Activated CD8-positive, alpha-beta memory T cell treated with anti-CD3 and anti-CD28 coated beads for 1 hour (primary cell): ENCODE data around the gene EP400.

ENCODE experiments used
- DNase-seq, 2 donors: peaks; one replicate each; pipeline ENCODE4 v3.0.0-alpha.2; 2020; ENCODE audit warnings: low read depth in 1 of 2; ENCODE audit errors: extremely low read depth in 1 of 2

EP400 gene, protein sequence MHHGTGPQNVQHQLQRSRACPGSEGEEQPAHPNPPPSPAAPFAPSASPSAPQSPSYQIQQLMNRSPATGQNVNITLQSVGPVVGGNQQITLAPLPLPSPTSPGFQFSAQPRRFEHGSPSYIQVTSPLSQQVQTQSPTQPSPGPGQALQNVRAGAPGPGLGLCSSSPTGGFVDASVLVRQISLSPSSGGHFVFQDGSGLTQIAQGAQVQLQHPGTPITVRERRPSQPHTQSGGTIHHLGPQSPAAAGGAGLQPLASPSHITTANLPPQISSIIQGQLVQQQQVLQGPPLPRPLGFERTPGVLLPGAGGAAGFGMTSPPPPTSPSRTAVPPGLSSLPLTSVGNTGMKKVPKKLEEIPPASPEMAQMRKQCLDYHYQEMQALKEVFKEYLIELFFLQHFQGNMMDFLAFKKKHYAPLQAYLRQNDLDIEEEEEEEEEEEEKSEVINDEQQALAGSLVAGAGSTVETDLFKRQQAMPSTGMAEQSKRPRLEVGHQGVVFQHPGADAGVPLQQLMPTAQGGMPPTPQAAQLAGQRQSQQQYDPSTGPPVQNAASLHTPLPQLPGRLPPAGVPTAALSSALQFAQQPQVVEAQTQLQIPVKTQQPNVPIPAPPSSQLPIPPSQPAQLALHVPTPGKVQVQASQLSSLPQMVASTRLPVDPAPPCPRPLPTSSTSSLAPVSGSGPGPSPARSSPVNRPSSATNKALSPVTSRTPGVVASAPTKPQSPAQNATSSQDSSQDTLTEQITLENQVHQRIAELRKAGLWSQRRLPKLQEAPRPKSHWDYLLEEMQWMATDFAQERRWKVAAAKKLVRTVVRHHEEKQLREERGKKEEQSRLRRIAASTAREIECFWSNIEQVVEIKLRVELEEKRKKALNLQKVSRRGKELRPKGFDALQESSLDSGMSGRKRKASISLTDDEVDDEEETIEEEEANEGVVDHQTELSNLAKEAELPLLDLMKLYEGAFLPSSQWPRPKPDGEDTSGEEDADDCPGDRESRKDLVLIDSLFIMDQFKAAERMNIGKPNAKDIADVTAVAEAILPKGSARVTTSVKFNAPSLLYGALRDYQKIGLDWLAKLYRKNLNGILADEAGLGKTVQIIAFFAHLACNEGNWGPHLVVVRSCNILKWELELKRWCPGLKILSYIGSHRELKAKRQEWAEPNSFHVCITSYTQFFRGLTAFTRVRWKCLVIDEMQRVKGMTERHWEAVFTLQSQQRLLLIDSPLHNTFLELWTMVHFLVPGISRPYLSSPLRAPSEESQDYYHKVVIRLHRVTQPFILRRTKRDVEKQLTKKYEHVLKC (N-terminal part only)

DNA sequence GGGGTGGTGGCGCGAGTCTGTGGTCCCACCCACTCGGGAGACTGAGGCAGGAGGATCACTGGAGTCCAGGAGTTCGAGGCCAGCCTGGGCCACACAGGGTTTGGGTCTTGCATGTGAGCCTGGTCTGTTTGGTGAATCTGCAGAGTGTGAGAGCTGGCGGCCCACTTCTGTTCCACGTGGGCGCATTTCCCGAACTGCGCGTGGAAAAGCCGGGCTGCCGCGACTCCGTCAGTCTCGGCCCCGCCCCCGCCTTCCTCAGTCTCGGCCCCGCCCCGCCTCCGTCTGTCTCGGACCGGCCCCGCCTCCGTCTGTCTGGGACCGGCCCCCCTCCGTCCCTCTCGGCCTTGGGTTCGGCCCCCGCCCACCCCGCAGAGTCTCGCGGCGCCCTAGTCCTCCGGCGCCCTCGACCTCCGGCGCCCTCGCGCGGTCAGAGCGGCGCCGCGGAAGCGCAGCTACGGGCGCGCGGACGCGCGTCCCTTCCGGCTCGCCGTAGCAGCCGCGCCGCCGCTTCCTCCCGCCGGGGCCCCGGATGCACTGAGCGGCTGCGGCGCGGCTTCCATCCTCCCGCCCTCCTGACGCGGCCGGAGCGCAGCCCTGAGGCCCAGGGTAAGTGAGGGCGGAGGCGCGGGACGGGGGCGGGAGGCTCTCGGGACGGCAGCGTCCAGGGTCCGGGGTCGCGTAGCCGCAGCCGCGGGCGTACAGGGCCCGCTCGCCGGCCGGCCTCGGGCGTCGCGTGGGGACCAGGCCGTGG, at the start of gene EP400:
EP400 (plus strand) TSS at position 512 of the 751 bp plus-strand sequence. CDS start 10,678 bp downstream, outside the sequence.
- peak; percentile 86 to 95 for DNase-seq

DNA sequence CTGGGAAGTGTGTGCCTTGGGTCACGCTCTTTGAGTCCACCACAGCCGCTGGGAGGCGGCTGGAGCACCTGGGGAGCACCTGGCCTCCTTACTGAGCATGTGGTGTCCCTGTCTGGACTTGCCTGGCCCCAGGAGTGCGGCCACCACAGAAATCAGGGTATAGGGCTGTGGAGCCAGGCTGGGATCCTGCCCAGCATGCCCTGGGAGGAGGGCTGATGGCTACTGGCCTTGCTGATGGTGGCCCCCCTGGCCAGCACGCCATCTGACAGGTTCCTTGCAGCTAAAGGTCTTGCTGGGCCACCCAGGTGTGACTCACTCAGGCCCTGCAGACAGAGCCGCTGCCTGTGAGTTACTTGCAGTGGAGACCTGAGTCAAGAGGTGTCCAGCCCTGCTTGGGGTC, 49.3 kb upstream of the EP400 start:
- no peak for DNase-seq

DNA sequence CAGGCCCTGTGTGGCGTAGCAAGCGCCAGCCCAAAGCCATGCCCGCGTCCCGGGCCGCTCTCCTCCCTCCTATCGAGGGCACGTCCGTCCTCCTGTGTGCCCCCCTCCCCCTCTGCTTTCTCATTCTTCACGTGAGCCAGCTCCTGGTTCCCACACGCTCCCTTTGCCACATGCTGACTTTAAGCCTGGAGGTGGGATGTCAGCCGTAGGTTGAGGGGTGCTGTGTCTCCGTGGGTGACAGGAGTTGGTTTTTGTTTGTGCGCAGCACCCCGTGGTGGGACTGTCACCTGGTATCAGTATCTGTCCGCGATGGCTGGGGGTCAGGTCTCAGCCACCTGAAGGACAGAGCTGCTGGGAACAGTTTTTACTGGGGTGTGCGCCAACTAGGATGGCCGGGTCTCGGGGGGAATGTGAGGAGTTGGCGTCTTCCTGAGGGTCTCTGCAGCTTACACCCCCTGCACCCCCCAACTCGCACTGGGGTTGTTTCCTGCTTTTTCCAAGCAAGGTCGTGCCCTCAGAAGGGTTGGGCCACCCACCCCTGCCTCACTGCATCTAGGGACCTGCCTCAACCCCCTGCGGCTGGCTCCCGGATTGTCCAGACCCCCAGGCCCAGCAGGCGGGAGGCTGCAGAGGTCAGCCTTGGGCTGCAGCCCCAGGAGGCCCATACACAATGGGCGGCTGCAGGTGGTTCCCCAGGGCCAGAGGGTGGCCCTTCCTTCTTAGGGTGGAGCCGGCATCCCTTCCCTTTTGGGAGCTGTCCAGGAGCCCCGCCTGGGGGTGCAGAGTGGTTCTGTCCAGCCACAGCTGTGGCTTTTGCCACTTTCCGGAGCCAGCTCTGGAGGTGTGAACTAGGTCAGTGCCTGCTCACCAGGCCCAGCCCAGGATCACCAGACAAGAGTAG, 48.1 kb upstream of the EP400 start:
- DNase-seq, result no peak

DNA sequence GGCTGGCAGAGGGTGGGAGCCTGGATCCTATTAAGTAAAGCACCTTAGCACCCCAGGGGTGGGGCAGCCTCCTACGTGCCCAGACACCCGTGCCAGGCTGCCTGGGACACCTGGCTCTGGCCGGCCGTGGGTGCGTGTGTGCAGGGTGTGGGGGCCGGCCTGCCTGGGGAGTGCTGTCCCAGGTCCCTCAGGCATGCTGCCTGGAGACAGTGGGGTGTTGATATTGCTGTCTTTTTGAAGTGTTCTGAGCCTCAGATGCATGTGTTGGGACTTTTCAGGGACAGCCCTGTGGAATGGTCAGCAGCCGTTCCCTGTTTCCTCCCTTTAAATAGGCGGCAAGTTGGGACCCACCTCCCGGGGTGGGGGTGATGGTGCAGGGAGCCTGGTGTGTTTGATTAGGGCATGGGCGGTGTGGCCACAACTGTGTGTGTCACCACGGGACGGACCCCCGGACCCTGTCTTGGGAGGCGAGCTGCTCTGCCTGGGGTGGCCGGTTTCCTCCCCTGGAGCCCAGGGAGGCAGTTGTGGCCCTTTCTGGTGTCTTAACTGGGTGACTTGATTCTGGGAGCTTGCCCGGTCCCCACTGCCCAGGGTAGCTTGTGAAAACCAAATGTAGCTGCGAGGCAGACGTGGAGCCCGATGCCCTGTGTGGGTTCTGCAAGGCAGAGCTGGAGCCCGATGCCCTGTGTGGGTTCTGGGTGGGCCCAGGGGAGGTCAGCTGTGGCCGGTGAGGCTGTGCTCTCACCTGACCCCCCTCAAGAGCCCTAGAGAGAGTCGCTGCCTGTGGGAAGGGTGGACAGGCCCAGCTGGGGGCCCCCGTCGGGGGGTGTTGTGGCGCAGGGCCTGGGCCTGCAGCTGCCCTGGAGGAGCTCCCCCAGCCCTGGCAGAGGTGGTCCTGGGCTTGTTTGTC, 47.2 kb upstream of the EP400 start:
- DNase-seq, result no peak

DNA sequence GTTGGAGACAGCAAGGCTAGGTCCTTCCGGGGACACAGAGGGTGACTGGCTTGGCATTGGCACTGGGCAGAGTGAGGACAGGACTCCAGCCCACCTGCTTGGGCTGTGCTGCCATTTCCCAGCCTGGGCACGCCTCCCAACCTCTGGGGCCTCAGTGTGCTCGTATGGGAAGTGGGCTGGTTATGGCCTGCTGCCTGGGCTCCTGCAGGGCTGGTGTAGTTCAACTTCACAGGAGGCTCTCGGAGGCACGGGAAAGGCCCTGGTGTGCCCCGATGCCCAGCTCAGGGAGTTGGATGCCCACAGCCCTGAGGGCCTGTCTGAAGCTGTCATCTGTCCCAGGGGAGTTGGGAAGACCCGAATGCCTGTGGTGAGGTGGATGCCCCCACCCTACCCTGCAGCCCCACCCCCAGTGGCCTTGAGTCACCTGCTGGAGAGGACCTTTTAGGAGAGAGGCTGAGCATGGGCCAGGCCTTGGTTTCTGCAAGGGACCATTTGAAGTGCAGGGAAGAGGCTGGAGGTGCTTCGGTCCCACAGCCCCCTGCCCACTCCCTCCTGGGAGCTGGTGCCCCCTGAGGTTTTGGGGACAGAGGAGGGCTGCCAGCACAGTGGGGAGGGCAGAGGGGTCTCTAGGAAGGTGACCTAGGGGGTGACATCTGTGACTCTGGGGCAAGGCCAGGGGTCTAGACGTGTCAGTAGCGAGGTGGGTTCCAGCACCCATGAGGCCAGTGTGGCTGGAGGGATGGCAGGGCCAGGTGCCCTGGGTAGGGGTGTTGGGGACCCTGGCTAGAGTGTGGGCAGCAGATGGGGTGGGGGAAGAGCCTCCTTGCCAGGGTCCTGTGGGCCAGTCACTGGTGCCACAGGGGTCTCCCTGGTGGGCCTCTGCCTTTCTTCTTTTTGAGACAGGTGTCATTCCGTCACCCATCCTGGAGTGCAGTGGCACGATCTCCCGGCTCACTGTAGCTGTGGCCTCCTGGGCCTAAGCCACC, 46.2 kb upstream of the EP400 start:
- DNase-seq, result no peak

DNA sequence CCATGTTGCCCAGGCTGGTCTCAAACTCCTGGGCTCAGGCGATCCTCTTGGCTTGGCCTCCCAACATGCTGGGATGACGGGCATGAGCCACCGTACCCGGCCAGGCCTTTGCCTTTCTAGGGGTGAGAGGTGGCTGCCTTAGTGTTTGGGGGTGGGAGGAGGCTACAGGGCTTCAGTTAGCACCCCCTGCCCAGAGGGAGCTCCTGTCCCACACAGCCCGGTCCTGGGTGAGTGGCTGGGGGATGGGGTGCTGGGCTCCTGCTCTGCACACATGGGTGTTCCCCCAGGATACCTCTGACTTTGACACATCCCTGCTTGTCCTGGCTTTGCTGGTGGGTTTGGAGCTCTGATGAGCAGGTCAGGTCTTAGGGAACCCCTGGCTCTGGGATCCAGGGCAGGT, 45.4 kb upstream of the EP400 start:
- DNase-seq, result no peak

DNA sequence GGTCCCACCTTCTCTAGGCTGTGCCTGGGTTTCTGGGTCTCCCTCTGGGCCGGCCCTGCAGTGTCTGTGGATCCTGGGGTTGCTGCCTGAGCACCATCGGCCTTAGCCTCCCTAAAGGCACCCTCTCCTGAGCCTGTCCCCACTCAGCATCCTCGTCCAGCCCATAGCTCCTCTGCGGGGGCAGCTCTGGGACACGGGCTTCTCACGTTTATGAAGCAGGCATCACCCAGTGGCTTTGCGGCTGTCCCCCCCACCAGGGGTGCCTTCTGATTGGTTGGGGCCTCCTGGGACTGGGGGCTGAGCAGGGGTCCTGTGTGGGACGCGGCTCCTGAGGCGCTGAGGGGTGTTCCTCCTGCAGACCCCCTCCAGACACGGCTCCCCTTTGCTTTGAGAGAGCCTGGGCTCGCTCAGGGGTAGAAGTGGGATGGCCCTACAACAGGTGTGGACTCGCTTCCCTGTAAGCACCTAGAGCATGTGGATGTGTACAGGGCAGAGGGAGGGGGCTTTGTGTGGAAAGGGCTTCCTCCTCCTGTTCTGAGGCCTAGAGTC, 44.6 kb upstream of the EP400 start:
- no peak for DNase-seq

DNA sequence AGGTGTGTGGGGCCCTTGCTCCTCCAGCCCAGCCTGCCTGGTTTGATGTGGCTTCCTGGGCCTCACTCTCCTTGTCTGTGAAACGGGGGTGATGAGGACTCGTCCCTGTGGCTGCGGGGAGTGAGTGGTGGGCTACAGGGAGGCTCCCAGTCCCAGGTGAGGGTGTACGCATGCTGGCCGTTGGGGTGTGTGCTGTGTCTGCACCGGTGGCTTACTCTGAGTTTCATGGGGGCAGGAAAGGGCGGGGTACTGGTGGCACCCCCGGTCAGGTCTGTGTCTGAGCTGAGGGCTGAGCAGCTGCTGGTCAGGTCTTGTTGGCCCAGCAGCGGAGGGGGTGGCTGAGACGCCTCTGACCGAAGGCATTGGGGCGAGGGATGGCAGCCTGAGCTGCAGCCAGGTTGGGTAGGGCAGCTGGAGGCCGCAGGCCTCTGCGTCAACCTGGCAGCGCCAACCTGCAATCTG, 44.1 kb upstream of the EP400 start:
- DNase-seq, result no peak

DNA sequence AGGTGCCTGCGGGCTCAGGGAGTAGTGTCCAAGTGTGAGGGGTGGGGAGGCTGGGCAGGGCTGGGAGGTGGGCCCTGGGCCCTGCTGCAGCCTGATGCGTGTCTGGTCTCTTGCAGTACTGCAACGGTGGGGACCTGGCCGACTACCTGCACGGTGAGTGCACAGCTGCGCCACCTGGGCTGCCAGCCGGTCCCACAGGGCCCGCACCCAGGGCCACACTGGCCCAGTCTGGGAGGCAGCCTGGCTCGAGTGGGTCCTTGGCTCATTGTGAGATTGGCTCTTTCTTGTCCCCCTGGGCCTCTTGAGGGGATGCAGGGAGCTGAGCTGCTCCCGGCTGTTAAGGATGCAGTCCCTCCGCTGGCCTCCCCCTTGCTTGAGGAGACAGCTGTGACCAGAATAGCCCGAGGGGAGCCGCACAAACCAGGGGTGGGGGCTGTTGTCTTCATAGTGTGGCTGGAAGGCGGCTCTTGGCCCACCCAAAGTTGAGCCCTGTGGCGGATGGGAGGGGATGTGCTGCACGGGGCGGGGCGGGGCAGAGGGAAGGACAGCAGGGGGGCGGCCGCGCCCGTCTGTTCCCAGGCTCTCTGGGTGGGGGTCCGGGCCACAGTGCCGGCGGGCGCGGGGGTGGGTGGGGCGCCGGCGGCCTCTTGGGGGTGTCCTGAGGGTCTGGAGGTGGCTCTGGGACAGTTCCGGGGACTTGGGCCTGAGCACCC, 42.2 kb upstream of the EP400 start:
- DNase-seq, result no peak

DNA sequence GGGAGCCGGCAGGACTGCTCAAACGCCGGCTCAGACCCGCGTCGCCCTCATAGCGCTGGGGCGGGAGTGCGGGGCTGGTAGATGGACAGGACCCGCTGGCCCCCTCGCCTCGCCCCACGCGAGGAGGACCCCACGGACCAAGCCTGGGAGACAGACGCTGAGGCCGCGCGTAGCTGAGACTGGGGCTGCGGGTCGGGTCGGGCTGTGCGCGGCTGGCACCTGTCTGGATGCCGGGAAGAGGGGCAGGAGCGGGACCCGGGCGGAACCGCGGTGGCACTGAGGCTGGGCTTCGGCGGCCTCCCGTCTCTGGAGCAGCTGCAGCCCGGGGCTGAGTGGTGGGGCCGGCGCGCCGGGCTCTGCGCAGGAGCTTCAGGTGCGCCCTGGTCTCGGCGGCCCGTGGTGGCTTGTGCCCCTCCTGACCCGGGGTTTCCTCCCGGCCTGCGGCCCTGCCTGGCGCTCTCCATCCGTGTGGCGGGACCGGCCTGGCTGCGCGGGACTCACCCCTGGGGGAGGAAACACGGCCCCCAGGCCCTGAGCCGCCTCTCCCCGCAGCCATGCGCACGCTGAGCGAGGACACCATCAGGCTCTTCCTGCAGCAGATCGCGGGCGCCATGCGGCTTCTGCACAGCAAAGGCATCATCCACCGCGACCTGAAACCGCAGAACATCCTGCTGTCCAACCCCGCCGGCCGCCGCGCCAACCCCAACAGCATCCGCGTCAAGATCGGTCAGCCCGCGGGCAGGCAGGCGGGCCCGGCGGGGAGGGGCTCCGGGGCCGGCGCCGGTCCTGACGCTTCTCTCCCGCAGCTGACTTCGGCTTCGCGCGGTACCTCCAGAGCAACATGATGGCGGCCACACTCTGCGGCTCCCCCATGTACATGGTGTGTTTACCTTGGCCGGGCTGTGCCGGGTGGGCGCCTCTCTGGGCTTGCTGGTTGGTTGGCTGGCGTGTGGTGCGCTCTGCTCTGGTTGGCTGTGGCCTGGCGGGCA, 41.4 kb upstream of the EP400 start:
- DNase-seq, result no peak

DNA sequence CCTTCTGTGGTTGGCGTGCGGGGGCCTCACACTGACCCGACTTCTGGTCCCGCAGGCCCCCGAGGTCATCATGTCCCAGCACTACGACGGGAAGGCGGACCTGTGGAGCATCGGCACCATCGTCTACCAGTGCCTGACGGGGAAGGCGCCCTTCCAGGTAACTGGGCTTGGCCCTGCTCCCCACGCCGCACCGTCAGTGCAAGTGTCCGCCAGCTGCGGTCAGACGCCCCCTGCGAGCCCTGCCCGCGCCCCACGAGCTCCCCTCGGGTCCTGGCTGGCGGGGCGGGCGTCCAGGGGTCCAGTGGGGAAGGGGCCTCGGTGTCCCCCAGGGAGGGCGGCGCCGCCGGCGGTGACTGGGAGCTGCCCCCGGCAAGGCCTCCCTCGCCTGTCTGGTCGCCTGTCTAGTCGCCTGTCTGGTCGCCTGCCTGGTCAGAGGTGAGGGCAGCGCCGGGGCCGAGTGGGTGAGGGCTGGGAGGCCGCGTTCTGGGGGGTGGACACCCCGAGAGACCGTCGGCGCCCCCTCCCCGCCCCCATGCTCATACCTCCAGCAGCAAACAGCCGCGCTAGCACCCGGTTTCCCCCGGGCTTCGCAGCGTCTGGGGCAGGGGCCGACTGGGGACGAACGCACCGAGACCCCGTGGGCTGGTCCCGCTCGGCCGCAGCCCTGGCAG, 40.5 kb upstream of the EP400 start:
- DNase-seq, result no peak

DNA sequence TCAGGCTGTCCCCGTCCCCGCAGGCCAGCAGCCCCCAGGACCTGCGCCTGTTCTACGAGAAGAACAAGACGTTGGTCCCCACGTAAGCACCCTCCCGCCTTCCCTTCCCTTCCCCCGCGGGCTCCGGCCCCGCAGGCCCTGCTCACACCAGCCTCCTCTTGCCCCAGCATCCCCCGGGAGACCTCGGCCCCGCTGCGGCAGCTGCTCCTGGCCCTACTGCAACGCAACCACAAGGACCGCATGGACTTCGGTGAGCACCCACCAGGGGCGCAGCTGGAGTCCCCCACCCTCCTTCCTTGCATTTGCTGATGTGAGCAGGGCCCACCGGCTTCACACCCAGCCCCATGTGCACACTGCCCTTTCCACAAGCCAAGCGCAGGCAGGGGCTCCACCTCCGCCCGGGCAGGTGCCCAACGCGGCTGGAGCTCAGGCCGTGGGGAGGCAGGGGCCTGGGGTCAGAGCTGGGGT, 40.0 kb upstream of the EP400 start:
- no peak for DNase-seq

DNA sequence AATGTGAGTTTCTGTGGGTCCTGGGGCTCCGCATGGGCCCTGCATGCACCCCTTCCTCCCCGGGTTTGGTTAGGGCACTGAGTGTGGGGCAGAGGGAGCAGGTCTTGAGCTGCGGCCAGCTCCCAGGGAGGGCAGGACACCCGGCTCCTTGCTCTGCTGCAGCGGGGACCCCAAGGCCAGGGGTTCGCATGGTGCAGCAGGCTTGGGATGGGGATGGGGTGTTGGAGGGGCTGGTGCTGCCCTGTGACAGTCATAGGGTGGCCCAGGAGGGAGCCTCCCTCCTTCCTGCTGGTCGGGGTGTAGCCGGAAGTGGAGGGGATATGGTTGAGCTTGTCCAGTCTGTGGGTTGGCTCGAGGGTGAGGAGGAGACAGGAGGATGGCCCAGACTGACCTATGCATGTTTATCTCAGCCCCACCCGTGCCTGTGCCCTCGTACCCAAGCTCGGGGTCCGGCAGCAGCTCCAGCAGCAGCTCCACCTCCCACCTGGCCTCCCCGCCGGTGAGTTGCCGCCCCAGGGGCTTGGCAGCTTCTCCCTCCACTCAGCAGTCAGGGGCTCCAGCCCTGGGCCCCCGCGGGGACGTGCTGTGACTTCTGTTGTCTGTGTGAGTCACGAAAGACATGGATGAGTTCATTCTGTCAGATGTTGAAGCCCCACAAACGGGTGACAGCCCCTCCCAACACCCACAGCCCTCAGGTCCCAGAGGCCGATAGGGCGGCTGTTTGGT, 39.3 kb upstream of the EP400 start:
- no peak for DNase-seq
